IPS-18c (cell line): ENCODE results near the gene CAB39L.

Source experiments
- H3K4me3 ChIP-seq: 2 replicates; pipeline ENCODE4 v1.7.0; 2013; ENCODE audit warnings: low read depth, mild to moderate bottlenecking, low read length, moderate library complexity; ENCODE audit not compliant: insufficient read depth
- H3K9me3 ChIP-seq: one replicate; pipeline ENCODE4 v1.6.1; 2013; ENCODE audit warnings: mild to moderate bottlenecking, low read length, moderate library complexity; ENCODE audit not compliant: control insufficient read depth, insufficient read depth

CAB39L gene

GRCh38 chr13:49371943-49372613 is 71.8 kb downstream of the CAB39L start:
- Histone ChIP-seq H3K4me3 (no peak overlapping the region), H3K9me3 (no peaks in the 10 kb centered on the region)

- Histone ChIP-seq H3K9me3 (no peaks in the 10 kb centered on the region), H3K4me3 (no peak overlapping the region)
Observed at GRCh38 chr13:49370371-49370770, 73.5 kb downstream of the CAB39L start.

GRCh38 chr13:49369866-49370265 is 74.0 kb downstream of the CAB39L start:
- H3K4me3 ChIP-seq: no peak overlapping the region
- H3K9me3 ChIP-seq: no peaks in the 10 kb centered on the region

DNA sequence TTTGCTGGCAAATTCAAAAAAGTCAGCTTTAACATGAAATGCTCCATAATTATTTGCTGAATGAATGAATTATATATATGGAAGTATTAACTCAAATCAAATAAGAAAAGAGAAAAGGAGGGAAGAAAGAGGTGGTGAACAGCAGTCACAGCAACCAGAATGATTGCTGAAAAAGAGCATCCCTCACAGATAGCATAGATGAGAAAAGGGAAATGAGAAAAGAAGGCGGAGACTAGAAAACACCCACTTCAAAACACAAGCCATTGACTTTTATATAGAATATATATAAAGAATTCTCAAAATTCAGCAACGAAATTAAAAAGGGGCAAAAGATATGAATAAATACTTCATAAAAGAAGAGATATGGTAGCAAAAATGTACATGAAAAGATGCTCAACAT is 75.2 kb downstream of the CAB39L start:
- H3K9me3 ChIP-seq: no peaks in the 10 kb centered on the region
- H3K4me3 ChIP-seq: no peak overlapping the region

- H3K9me3 ChIP-seq: no peaks in the 10 kb centered on the region
- no peak overlapping the region for H3K4me3 ChIP-seq
Observed at GRCh38 chr13:49367640-49368422, 76.0 kb downstream of the CAB39L start.

GRCh38 chr13:49366841-49367240 is 77.0 kb downstream of the CAB39L start:
- Histone ChIP-seq H3K4me3 (no peak overlapping the region), H3K9me3 (no peaks in the 10 kb centered on the region)

DNA sequence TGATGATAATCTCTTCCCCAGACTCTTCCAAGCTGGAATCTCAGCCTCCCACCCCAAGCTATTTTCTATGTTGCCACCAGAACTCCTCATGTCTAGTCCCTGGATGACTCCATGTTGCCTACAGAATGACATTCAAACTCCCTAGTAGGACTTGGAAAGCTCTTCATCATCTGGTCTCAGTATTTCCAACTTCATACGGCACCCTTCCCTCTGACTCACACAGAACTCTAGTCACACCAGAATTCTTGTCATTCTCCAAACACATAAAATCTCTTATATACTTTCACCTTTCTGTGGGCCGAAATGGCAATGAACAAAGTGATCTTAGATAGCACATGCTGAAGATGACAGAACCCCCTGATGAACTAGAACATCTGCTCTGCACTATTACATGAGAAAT is 86.2 kb downstream of the CAB39L start:
- no peak overlapping the region for H3K4me3 ChIP-seq
- no peaks in the 10 kb centered on the region for H3K9me3 ChIP-seq

DNA sequence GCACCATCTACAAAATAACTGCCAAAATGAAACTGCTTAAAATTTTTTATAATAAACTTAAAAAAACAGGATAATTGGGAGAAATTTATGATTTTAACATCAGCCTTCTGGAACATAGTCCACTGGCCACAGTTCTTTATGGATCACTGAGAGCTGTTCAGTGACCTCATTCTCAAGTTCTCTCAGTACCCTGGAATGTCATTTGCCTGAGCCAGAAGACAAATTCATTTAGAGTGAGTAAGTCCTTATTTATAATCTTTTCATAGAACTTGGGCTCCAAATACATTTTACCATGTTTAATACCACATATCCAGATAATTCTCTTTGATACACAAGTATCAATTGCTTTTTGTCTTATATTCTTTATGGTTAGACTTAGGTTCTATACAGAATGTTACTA is 87.6 kb downstream of the CAB39L start:
- Histone ChIP-seq H3K4me3 (no peak overlapping the region), H3K9me3 (no peaks in the 10 kb centered on the region)

- Histone ChIP-seq H3K4me3 (no peak overlapping the region), H3K9me3 (no peaks in the 10 kb centered on the region)
Observed at GRCh38 chr13:49354719-49355118, 89.1 kb downstream of the CAB39L start.

- Histone ChIP-seq H3K4me3 (no peak overlapping the region), H3K9me3 (no peaks in the 10 kb centered on the region)
Observed at GRCh38 chr13:49353908-49354307, 90.0 kb downstream of the CAB39L start.

DNA sequence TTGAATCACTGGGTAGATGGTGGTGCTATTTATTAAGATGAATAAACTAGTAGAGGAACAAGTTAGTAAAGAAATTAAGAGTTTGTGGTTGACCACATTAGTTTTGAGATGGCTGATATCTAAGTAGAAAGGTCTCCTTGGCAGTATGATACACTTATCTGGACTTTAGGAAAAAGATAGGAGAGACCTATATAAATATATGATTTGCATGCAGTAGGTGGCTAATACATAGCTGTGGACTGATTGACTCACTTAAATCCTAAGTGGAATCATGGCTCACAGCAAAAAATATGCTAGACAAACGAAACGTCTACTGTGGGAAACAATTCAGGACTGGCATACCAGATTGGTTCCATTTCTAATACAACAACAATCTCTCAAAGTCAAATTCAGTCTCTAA is 92.0 kb downstream of the CAB39L start:
- H3K4me3 ChIP-seq: no peak overlapping the region
- H3K9me3 ChIP-seq: no peaks in the 10 kb centered on the region

DNA sequence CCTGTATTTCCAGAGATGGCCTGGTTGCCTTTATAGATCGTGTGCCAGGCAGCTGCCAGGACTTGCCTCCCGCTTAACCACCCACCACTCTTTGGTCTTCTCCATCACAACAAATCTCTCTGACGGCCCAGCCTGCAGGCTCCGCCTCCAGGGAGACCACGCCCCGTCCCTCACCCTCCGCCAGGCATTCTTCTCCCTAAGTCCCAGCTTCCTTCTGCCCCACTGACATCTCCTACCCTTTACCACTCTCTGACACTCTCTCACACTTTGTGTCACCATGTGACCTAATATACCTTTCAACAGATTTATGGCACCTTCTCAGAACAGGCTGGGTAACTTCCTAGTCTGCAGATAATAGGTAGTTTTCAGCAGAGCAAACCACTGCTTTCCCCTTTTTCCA is 95.1 kb downstream of the CAB39L start:
- Histone ChIP-seq H3K9me3 (no peaks in the 10 kb centered on the region), H3K4me3 (no peak overlapping the region)

DNA sequence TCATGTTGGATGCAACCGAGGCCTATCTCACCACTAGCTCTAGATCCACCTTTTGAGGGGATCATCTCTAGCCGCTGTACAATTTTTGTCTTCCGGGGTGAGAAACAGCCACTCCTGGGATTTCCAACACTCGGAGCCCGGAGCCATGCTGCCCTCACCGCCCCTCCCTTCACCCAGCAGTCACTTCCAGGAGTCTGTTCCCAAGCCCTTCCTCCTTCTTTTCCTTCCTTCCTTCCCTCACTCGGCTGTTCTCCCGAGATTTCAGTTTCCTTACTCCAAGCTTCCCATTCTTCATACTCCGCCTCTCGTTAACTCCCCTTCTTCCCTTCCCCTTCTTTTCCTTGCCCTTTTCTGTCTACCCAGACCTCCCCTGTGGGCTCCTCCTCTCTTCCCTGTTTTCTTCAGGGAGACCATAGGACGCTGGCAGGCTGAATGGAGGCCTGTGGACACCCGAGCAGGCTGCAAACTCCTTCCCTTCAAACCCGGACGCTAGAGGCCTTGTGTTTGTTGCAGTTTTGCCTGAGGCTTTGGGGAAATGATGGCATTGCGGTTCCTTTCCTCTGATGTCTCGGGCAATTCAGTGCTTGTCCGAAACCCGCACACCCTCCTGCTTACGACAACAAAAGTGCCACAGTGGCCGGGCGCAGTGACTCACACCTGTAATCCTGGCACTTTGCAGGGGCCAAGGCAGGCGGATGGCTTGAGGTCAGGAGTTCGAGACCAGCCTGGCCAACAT is 96.0 kb downstream of the CAB39L start:
- Histone ChIP-seq H3K9me3 (no peaks in the 10 kb centered on the region), H3K4me3 (no peak overlapping the region)

GRCh38 chr13:49346460-49346859 is 97.4 kb downstream of the CAB39L start:
- no peak overlapping the region for H3K4me3 ChIP-seq
- H3K9me3 ChIP-seq: no peaks in the 10 kb centered on the region

DNA sequence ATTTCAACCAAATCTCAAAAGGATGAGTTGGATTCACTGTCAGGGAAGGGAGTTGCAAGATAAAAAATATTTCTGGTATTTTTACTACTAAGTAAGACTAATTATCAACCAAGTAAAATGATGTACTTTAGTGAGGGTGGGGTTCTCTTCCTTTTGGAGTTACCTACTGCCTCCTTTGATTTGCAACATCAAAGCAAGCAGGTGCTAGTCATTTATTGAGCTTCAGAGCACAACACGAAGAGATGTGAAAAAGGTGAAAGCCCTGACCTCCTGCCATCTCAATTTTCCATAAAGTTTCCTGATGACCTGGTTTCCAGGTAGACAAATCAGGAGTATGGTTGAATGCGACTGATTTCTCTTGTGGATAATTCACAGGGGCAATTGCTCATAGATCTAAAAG is 100.1 kb downstream of the CAB39L start:
- Histone ChIP-seq H3K4me3 (no peak overlapping the region), H3K9me3 (no peaks in the 10 kb centered on the region)

DNA sequence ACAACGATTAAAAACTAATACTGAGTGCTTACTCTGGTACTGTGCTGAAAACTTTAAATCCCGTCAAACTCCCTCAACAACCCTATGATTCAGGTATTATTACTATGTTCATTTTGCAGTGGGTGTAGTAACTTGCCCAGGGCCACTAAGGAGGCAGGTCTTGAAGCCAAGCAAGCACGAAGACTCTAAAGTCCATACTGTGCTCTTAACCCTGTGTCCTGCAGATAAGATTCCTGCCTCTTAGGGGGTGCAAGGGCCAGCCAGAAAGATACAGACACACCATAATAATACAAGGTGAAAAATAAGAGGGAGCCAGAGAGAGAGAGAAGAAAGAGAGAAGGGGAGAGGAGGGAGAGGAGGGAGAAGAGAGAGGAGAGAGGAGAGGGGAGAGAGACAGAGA is 100.6 kb downstream of the CAB39L start:
- Histone ChIP-seq H3K9me3 (no peaks in the 10 kb centered on the region), H3K4me3 (no peak overlapping the region)

DNA sequence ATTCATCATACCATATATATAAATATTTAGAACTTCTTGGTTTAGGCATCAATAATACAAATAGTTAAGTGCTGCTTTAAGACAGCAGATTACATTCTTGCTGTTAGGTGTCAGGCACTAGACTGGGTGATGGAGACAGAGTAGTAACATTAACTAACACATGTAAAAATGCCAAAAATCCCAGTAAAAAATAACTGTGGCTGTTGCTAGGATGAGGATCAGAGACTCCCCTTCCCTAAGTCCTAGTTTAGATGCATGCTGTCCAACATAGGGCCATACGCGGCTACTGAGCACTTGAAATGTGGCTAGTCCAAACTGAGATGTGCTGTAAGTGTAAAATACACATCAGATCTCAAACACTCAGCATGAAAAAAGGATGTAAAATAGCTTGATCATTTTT is 101.4 kb downstream of the CAB39L start:
- H3K4me3 ChIP-seq: no peak overlapping the region
- no peaks in the 10 kb centered on the region for H3K9me3 ChIP-seq

DNA sequence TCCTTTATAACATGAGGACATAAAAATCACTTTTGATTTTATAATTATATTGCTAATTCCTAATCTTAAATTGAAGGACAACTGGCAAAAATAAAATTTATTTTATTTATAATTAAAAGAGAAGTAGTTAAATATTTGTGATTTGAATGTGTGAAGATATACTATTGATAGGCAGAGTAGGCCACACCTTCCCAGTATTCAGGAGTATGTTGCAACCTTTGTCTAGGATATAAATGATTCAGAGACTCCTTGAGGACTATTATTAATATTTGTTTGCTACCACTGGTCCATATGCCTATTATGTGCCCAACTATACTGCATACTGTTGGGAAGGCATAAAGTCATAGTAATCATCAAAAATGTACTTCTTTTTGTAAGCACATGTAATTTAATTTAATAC is 101.9 kb downstream of the CAB39L start:
- no peaks in the 10 kb centered on the region for H3K9me3 ChIP-seq
- H3K4me3 ChIP-seq: no peak overlapping the region
